HAP-1 (cell line): ENCODE results near the gene TIMM13.

ENCODE experiments used
- DNase-seq, 2 experiments: peaks; one replicate each; pipeline ENCODE4 v3.0.0-alpha.2; 2016 to 2020; ENCODE audit warnings: low spot score in 2 of 2
- H3K27me3 ChIP-seq: fragments of 250-450 bp; sonication (Bioruptor Pico); 2 replicates; pipeline ENCODE4 v1.5.1; 2020; ENCODE audit warnings: low read depth, mild to moderate bottlenecking, moderate library complexity
- H3K36me3 ChIP-seq: fragments of 250-450 bp; sonication (Bioruptor Pico); replicated peaks from 2 replicates; pipeline ENCODE4 v1.5.1; 2020; ENCODE audit warnings: mild to moderate bottlenecking
- H3K4me1 ChIP-seq: fragments of 250-450 bp; sonication (Bioruptor Pico); 2 replicates; pipeline ENCODE4 v1.5.1; 2020; ENCODE audit warnings: mild to moderate bottlenecking
- H3K4me3 ChIP-seq: fragments of 250-450 bp; sonication (Bioruptor Pico); 2 replicates; pipeline ENCODE4 v1.5.1; 2020; ENCODE audit warnings: mild to moderate bottlenecking, moderate library complexity
- H3K9me3 ChIP-seq: fragments of 250-450 bp; sonication (Bioruptor Pico); 2 replicates; pipeline ENCODE4 v1.5.1; 2020; ENCODE audit warnings: mild to moderate bottlenecking, moderate library complexity
- in situ Hi-C: fragments of 300-500 bp; cut with MboI; formaldehyde crosslinking; loops from 3 replicates; pipeline ENCODE4 v1.14.3; 2020; ENCODE audit warnings: low sequenced_read_pairs, inconsistent platforms, mixed read lengths

The TIMM13 gene

DNA sequence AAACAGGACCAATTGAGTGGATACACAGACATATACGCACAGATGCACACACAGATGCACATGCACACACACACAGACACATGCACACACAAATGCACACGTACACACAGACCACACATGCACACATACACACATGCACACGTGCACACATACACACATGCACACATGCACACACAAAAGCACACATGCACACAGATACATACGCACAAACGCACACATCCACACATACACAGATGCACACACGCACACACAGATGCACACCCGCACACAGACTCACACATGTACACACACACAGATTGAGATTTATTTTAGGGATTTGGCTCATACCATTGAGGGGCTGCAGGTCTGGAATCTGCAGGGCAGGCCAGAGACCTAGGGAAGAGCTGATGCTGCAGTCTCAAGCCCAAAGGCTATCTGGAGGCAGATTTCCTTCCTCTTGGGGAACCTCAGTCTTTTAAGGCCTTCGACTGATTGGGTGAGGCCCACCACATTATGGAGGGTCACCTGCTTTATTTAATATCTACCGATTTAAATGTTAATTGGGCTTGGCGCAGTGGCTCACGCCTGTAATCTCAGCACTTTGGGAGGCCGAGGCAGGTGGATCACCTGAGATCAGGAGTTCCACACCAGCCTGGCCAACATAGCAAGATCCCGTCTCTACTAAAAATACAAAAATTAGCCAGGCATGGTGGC, 44.7 kb downstream of the TIMM13 start:
- in situ Hi-C loops, result no loop called here
- DNase-seq, result no peak
- no peaks in the 10 kb centered on the region for H3K27me3 ChIP-seq
- H3K4me3 ChIP-seq, result no peak overlapping the region
- H3K36me3 ChIP-seq, result no peaks in the 10 kb centered on the region
- H3K4me1 ChIP-seq, result peaks cover 6% of the 10 kb centered on the region
- peaks cover 11% of the 10 kb centered on the region for H3K9me3 ChIP-seq

DNA sequence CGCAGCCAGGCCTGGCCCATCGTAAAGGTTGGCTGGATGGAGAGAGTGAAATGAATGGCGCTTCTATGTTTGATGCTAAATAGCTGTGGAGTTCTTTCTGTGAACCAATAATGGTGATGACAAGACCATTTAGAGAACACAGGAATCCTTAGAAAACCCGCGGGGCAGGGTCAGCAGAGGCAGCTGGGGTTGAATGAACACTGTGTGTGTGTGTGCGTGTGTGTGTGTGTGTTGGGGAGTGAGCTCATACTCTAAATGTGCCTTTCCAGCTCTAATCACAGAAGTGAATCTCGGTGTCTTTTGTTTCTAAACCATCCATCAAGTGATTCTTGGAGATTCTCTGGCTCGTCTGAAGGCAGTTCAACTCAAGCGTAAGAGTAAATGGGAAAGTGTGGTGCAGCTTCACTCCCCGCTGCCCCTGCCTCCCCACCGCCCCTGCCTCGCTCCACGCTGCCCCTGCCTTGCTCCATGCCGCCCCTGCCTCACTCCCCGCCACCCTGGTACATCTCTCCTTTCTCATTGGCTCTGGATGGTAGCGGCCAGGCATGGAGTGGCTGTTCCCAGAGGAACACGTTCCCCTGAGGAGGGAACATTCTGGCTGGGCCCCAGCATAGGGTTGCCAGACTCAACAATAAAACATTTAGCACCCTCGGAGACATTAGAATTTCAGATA, 46.1 kb downstream of the TIMM13 start:
- DNase-seq, result no peak
- peaks cover 6% of the 10 kb centered on the region for H3K4me1 ChIP-seq
- in situ Hi-C loops, result no loop called here
- no peak overlapping the region for H3K4me3 ChIP-seq
- H3K36me3 ChIP-seq, result no peaks in the 10 kb centered on the region
- H3K27me3 ChIP-seq, result no peaks in the 10 kb centered on the region
- peaks cover 11% of the 10 kb centered on the region for H3K9me3 ChIP-seq

DNA sequence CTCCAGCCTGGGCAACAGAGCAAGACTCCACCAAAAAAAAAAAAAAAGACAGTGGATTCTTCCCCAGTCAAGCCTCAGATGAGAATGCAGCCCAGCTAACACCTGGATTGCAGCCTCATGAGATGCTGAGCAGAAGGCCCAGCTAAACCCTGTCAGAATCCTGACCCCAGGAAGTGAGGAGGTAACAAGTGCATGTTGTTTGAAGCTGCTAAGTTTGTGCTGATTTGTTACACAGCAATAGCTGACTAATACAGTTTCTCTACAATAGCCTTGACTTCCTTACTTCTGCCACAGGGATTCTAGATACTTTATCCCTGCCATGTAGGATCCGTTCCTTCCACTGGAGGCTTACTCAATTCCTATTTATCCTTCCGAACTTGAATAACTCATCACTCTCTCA, 46.8 kb downstream of the TIMM13 start:
- in situ Hi-C loops, result no loop called here
- H3K4me3 ChIP-seq, result no peak overlapping the region

GRCh38 chr19:2376784-2377519, 50.4 kb downstream of the TIMM13 start:
- no peak for DNase-seq
- in situ Hi-C loops, result no loop called here
- peaks cover 4% of the 10 kb centered on the region for H3K4me1 ChIP-seq

More for the DNA sequence above, 46.8 kb downstream of the TIMM13 start:
- no peaks in the 10 kb centered on the region for H3K27me3 ChIP-seq
- peaks cover 11% of the 10 kb centered on the region for H3K9me3 ChIP-seq
- H3K36me3 ChIP-seq, result no peaks in the 10 kb centered on the region
- DNase-seq, result no peak
- peaks cover 3% of the 10 kb centered on the region for H3K4me1 ChIP-seq

More at GRCh38 chr19:2376784-2377519, 50.4 kb downstream of the TIMM13 start:
- Histone ChIP-seq H3K36me3 (no peaks in the 10 kb centered on the region), H3K27me3 (no peaks in the 10 kb centered on the region), H3K4me3 (no peak overlapping the region), H3K9me3 (peaks cover 11% of the 10 kb centered on the region)
